ENCODE data around the gene ACAP1.

The ACAP1 gene, protein sequence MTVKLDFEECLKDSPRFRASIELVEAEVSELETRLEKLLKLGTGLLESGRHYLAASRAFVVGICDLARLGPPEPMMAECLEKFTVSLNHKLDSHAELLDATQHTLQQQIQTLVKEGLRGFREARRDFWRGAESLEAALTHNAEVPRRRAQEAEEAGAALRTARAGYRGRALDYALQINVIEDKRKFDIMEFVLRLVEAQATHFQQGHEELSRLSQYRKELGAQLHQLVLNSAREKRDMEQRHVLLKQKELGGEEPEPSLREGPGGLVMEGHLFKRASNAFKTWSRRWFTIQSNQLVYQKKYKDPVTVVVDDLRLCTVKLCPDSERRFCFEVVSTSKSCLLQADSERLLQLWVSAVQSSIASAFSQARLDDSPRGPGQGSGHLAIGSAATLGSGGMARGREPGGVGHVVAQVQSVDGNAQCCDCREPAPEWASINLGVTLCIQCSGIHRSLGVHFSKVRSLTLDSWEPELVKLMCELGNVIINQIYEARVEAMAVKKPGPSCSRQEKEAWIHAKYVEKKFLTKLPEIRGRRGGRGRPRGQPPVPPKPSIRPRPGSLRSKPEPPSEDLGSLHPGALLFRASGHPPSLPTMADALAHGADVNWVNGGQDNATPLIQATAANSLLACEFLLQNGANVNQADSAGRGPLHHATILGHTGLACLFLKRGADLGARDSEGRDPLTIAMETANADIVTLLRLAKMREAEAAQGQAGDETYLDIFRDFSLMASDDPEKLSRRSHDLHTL

DNA sequence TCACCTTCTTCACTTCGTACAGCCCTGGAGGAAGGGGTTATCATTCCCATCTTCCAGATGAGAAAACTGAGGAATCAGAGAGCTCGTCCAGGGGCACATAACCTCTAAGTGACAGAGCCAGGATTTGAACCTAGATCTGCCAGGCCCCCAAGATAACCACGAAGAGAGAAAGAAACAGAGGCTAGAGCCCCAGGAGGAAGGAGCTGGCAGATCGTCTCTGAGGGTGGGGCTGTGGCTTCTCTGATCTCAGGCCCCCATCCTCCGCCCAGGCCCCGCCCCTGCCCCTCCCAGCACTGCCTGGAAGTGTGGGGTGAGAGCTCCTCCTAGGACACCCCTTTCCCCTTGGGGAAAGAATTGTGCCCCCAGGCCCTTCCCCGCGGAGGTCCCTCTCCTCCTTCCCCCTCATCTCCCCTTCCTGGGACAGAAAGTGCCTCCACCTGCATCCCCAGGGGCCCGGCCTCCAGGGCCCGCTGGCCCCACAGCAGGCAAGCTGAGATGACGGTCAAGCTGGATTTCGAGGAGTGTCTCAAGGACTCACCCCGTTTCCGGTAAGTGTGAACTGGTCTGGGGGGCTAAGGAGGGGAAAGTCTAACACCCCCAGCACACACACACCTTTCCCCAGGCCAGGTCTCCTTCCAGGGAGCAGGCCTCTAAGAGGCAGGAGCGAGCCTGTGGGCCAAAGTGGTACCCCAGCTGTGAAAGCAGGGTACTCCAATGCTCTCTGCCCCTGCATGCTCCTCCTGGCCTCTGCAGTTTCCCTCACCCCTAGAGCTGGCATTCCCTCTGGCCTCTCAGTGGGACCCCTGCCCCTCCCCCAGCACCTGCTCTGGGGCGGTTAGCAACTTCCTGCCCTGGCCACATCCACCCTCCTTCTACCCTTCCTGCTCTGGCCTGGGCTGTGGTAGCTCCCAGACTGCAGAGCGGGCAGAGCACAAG, at the start of gene ACAP1:
Gene ACAP1 (plus strand): TSS at position 290 of the 936 bp plus-strand sequence. CDS start 206 bp downstream, at position 496.
- DNase-seq, result no peak

GRCh38 chr17:7289256-7290032, 46.9 kb upstream of the ACAP1 start:
- DNase-seq, result no peak

DNA sequence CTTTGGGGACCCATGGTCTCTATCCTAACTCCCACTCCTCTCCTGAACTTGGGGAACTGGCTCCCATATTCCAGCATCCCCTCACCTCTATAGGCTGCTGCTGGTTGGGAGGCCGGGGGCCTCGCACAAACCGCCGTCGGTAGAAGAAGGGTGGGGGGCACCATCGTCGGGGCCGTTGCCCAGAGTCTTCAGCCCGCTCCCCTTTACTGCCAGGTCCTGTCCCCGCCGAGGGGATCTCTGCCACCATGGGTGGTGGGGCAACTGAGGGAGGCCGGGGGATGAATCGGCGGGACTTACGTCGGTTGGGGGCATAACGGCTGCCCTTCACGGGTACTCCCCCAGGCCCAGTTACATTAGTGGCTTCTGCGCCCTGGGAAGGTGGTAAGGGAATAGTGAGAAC, 46.2 kb upstream of the ACAP1 start:
- no peak for DNase-seq

GRCh38 chr17:7290685-7291084, 45.6 kb upstream of the ACAP1 start:
- DNase-seq, result no peak

DNA sequence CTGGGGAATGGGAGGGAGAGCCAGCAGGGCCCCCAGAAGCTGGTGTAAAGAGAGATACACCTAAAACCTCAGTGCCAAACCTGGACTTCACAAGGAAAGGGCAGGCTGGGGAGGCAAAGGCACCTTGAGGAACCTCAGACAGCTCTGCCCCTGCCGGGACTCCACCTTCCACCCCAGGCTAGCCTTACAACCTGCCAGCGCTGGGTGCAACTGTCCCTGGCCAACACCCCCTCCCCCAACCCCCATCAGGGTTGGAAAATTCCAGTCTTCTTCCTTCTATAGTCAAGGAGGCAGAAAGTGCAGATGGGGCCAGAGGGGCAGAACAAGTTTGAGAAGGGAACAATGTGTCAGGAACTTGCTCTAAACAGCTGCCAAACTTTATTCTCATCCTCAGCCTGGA, 44.1 kb upstream of the ACAP1 start:
- DNase-seq, result no peak

GRCh38 chr17:7292729-7293128, 43.6 kb upstream of the ACAP1 start:
- DNase-seq, result no peak

DNA sequence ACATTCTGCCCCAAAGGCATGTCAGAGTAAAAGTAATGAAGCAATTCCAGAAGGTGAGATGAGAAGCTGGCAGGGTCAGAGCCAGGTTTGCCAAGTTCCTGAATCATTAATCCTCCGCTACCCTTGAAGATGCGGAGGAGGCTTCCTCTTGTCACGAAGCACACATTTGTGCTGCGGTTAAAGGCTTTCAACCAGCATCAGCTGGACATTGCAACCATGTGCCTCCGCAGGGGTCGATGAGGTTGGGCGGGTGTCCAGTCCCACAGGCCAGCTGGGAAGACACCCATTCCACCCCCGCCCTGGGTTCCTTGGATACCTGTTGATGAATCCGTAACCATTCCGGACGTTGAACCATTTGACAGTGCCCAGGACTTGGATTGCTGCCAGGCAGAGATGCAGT, 43.2 kb upstream of the ACAP1 start:
- no peak for DNase-seq

DNA sequence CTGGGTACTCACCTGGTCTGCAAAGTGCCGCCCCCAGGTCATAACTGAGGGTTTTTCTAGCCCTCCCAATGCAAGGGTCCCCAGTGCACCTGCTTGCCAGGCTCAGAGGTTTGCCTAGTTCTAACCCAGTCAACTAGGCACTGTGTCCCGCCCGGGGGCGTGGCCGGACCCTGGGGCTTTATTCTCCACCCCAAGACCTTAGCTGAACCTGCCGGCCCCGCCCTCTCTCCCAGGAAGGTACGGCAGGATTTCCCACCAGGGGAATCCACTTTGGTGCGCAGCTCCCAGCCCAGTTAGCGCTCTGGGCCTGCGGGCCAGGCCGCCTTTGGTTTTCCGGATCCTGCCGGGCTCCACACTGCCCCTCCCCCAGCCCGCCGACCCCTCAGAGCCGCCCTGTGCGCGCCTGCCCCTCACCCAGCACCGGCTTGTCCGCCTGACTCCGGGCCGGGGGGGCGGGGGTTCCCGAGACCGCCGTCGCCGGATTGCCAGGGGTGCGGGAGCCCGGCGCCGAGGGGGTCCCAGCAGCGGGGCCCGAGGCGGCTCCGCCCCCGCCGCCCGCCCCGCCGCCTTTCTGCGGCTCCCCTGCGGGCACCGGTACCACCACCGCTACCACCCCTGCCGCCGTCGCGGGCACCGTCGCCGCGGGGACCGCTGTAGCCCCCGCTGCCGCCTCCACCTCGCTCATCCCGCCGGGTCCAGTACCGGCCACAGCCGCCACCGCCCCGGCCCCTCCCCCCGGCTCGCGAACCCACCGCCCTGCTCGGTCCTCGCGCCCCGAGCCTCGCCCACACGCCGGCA, 42.3 kb upstream of the ACAP1 start:
- DNase-seq, result peak; percentile 63

GRCh38 chr17:7294614-7295153, 41.6 kb upstream of the ACAP1 start, which contains the start of gene YBX2:
Gene YBX2 (minus strand): TSS chr17:7294639. CDS start chr17:7294500, 139 bp downstream.
- DNase-seq, result peak; percentile 95

- no peak for DNase-seq
Observed at GRCh38 chr17:7295230-7296180, 40.8 kb upstream of the ACAP1 start.

GRCh38 chr17:7296189-7296861, 40.0 kb upstream of the ACAP1 start:
- DNase-seq, result peak; percentile 83

GRCh38 chr17:7304179-7304578, 32.1 kb upstream of the ACAP1 start:
- DNase-seq, result no peak

DNA sequence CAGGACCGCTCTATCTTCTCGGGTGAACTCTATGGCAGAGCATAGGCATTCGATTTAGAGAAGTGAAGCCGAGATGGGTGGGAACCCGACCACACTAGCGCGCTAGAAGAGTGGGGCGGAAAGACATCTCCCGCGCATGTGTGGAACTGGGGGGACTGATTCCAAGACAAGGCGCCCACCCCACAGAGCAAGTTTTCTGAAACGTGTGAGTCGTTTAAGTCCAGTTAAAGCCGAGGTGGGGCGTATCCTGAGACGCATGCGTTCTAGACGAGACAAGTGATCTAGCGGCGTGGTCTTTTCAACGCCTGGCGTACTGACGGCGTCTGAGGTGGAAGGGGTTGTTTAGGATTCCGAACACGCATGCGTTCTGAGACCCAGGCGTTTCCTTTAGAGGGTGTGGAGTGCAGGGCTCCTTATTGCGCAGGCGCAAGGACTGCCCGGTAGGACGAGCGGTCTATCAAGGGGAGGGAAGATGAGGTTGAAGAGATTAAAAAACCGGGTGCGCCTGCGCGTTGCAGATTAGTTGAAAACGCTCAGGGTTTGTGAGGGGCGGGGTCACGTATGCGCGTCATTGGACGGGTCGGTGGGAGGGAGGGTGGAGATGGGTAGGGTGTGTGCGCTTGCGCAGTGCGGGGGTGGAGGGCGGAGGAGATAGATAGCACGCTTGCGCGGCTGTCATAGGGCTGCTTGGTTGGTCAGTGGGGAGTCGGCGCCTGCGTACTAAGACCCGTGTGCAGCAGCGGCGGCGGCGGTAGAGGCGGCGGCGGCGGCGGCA, 29.2 kb upstream of the ACAP1 start, which contains the start of gene EIF5A:
Gene EIF5A (plus strand): TSS at position 718 of the 775 bp plus-strand sequence. CDS start 2,008 bp downstream, outside the sequence.
- DNase-seq, result peak; percentile 100

- DNase-seq, result no peak
Observed at GRCh38 chr17:7307686-7308624, 28.4 kb upstream of the ACAP1 start.

DNA sequence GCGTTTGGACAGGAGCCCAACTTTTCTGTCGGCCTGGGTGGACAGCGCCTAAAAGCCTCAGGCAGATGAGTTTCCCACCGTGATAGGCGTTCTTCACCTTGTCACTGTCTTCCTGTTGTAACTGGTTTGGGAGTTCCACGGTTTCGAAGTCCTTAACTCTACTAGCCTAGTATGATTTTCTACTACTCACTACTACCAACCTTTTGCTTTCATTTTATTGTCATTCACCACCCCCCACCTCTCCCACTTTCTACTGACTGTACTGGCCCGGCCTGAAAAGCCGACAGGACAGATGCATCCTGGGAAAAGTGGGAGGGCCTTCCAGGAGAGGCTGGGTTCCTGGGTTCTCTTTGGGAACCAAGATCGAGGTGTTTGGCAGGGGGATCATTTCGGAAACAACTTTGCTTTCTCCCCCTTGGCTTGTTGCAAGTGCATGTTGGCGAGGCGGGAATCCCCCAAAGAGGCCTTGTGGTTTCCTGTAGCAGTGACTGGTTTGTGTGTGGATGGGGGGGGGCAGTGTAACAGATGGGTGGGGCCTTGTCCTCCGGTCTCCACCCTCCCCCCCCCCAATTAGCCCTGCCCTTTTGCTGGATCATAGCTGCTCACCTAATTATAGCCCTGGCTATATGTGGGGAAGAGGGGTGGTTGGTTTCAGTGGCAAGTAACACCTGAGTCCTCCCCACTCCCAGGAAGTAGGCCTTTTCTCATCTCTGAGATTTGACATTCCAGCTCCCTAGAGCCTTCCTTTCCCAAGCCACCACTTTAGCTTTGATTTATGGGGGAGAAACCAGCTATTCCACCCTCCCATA, 27.5 kb upstream of the ACAP1 start:
- DNase-seq, result peak; percentile 58

GRCh38 chr17:7309628-7310027, 26.7 kb upstream of the ACAP1 start:
- DNase-seq, result no peak

All from NCI-H748 treated with DMSO at 0.1 percent for 48 hours (cell line).